Measurements from ENCODE around the gene PTPRM. TPM values are rescaled to one million over a fixed set of nuclear protein-coding genes. Genes with fewer than 3 reads are reported as not detected.

Gene PTPRM
- polyA plus RNA-seq, 3 donors = 0.04 to 2.1 (median 0.66) TPM

GRCh38 chr18:7557973-7558372, 9.1 kb upstream of the PTPRM start:
- DNase-seq = no peak
- H3K79me2 ChIP-seq (ENCODE audit: insufficient read depth, low read length) = no peaks in the 10 kb centered on the region
- 100% methylated on average over 1 of the region's 2 CpGs for WGBS (ENCODE audit: insufficient coverage)
- intact Hi-C loops (cut with micrococcal nuclease) = no loop called here
- H3K27me3 ChIP-seq (ENCODE audit: control insufficient read depth in 2 of 2, insufficient read depth in 2 of 2, low read length in 2 of 2) = no peaks in the 10 kb centered on the region
- no peak overlapping the region for H3K4me3 ChIP-seq (replicated peaks in 1 of 3; ENCODE audit: low read depth in 2 of 3, low read length in 3 of 3)
- Mint-ChIP-seq H3K27me3 (ENCODE audit: low read depth in 3 of 3) (peaks cover 0 to 1% (median 0%) of the 10 kb centered on the region in 3 donors), H3K27ac (no peak overlapping the region), H3K9me3 (peaks cover 0 to 5% (median 0%) of the 10 kb centered on the region in 7 donors), H3K4me3 (no peak overlapping the region), H3K36me3 (no peaks in the 10 kb centered on the region), H3K4me1 (peaks cover 2% of the 10 kb centered on the region)
- no peaks in the 10 kb centered on the region for H3K9me3 ChIP-seq (replicated peaks in 1 of 2; ENCODE audit: control insufficient read depth in 1 of 2, insufficient read depth in 1 of 2, low read length in 2 of 2)
- H3K36me3 ChIP-seq (replicated peaks in 1 of 2; ENCODE audit: control insufficient read depth in 1 of 2, insufficient read depth in 2 of 2, low read length in 2 of 2) = no peaks in the 10 kb centered on the region
- H4K20me1 ChIP-seq (ENCODE audit: insufficient read depth, low read length) = no peaks in the 10 kb centered on the region
- no peak overlapping the region for H3K4me2 ChIP-seq (replicated peaks; ENCODE audit: extremely low read depth, low read length, poor library complexity, severe bottlenecking)
- H3K4me1 ChIP-seq (ENCODE audit: control insufficient read depth in 1 of 2, insufficient read depth in 2 of 2, low read length in 2 of 2) = no peaks in the 10 kb centered on the region
- H3K27ac ChIP-seq (ENCODE audit: low read depth in 1 of 2, low read length in 2 of 2) = no peak overlapping the region
- no peak overlapping the region for H3K9ac ChIP-seq (ENCODE audit: insufficient read depth, low read length, poor library complexity, severe bottlenecking)
- no peak overlapping the region for H2AFZ ChIP-seq (ENCODE audit: insufficient read depth, low read depth, low read length, poor library complexity, severe bottlenecking)
- no peak for TF ChIP-seq CTCF (IDR thresholded peaks at IDR 0.05)

- no peak overlapping the region for H3K4me3 Mint-ChIP-seq
- Histone ChIP-seq H3K9ac (ENCODE audit: insufficient read depth, low read length, poor library complexity, severe bottlenecking) (no peak overlapping the region), H3K4me3 (replicated peaks in 1 of 3; ENCODE audit: low read depth in 2 of 3, low read length in 3 of 3) (no peak overlapping the region), H3K27me3 (ENCODE audit: control insufficient read depth in 2 of 2, insufficient read depth in 2 of 2, low read length in 2 of 2) (peaks cover 0 to under 1% of the 10 kb centered on the region in 2 donors), H2AFZ (ENCODE audit: insufficient read depth, low read depth, low read length, poor library complexity, severe bottlenecking) (no peak overlapping the region), H3K36me3 (replicated peaks in 1 of 2; ENCODE audit: control insufficient read depth in 1 of 2, insufficient read depth in 2 of 2, low read length in 2 of 2) (no peaks in the 10 kb centered on the region), H3K4me1 (ENCODE audit: control insufficient read depth in 1 of 2, insufficient read depth in 2 of 2, low read length in 2 of 2) (no peaks in the 10 kb centered on the region), H3K79me2 (ENCODE audit: insufficient read depth, low read length) (no peaks in the 10 kb centered on the region), H4K20me1 (ENCODE audit: insufficient read depth, low read length) (no peaks in the 10 kb centered on the region), H3K4me2 (replicated peaks; ENCODE audit: extremely low read depth, low read length, poor library complexity, severe bottlenecking) (no peak overlapping the region), H3K27ac (ENCODE audit: low read depth in 1 of 2, low read length in 2 of 2) (no peak overlapping the region), H3K9me3 (replicated peaks in 1 of 2; ENCODE audit: control insufficient read depth in 1 of 2, insufficient read depth in 1 of 2, low read length in 2 of 2) (no peaks in the 10 kb centered on the region)
- H3K9me3 Mint-ChIP-seq = peaks cover 0 to 5% (median 0%) of the 10 kb centered on the region in 7 donors
- intact Hi-C loops (cut with micrococcal nuclease) = no loop called here
- H3K36me3 Mint-ChIP-seq = no peaks in the 10 kb centered on the region
- no peak overlapping the region for H3K27ac Mint-ChIP-seq
- TF ChIP-seq CTCF (IDR thresholded peaks at IDR 0.05) = no peak
- 88% methylated on average over 1 of the region's 2 CpGs for WGBS (ENCODE audit: insufficient coverage)
- peaks cover 2% of the 10 kb centered on the region for H3K4me1 Mint-ChIP-seq
- DNase-seq = no peak
- H3K27me3 Mint-ChIP-seq (ENCODE audit: low read depth in 3 of 3) = peaks cover 0 to 3% (median 0%) of the 10 kb centered on the region in 3 donors
Measured at GRCh38 chr18:7558769-7559168, 8.3 kb upstream of the PTPRM start.
